GM23248 (cell line): ENCODE results near the gene YPEL1.

Source experiments
- EZH2 ChIP-seq: fragments of 200-600 bp; sonication (generic); IDR thresholded peaks from 2 replicates; pipeline ENCODE4 v1.6.1; 2018; ENCODE audit warnings: antibody characterized with exemption, mild to moderate bottlenecking; ENCODE audit not compliant: insufficient read depth, poor library complexity, severe bottlenecking
- EZH2phosphoT487 ChIP-seq: fragments of 200-600 bp; sonication (generic); IDR thresholded peaks from 2 replicates; pipeline ENCODE4 v1.6.1; 2018; ENCODE audit warnings: antibody characterized with exemption, moderate library complexity, mild to moderate bottlenecking, low read depth; ENCODE audit not compliant: insufficient read depth

GRCh38 chr22:21690401-21690801, 45.2 kb downstream of the YPEL1 start:
- no peak for TF ChIP-seq EZH2phosphoT487
- no peak for TF ChIP-seq EZH2
